SK-N-SH treated with all-trans-retinoic acid at 6 μM for 48 hours (cell line): Measurements from ENCODE around the gene PALD1.

Source experiments
- ARNTL ChIP-seq: fragments of 450-650 bp; formaldehyde crosslinking; IDR thresholded peaks from 2 replicates; pipeline ENCODE4 v1.5.0; 2020; ENCODE audit warnings: low read depth, mild to moderate bottlenecking, moderate library complexity, borderline replicate concordance
- BACH2 ChIP-seq: fragments of 250-450 bp; sonication (Bioruptor Pico); IDR thresholded peaks from 2 replicates; pipeline ENCODE4 v1.9.0; 2021; ENCODE audit warnings: mild to moderate bottlenecking, borderline replicate concordance
- ESRRG ChIP-seq: fragments of 250-450 bp; sonication (Bioruptor Pico); IDR thresholded peaks from 2 replicates; pipeline ENCODE4 v1.6.1; 2021; ENCODE audit warnings: mild to moderate bottlenecking
- ISL1 ChIP-seq: fragments of 250-450 bp; sonication (Bioruptor Pico); IDR thresholded peaks from 2 replicates; pipeline ENCODE4 v2.1.2; 2022; ENCODE audit warnings: mild to moderate bottlenecking, moderate library complexity
- PPARA ChIP-seq: fragments of 250-450 bp; sonication (Bioruptor Pico); IDR thresholded peaks from 2 replicates; pipeline ENCODE4 v1.5.0; 2020; ENCODE audit warnings: mild to moderate bottlenecking, borderline replicate concordance
- RARB ChIP-seq: fragments of 250-450 bp; sonication (Bioruptor Pico); IDR thresholded peaks from 2 replicates; pipeline ENCODE4 v1.8.0; 2021; ENCODE audit warnings: mild to moderate bottlenecking, moderate library complexity
- ZFP3 ChIP-seq: fragments of 250-450 bp; sonication (Bioruptor Pico); IDR thresholded peaks from 2 replicates; pipeline ENCODE4 v1.5.0; 2020; ENCODE audit warnings: mild to moderate bottlenecking, moderate library complexity
- ZNF70 ChIP-seq: fragments of 450-650 bp; formaldehyde crosslinking; IDR thresholded peaks from 2 replicates; pipeline ENCODE4 v1.5.0; 2020; ENCODE audit warnings: mild to moderate bottlenecking, moderate library complexity
- ZNF8 ChIP-seq: fragments of 450-650 bp; formaldehyde crosslinking; IDR thresholded peaks from 2 replicates; pipeline ENCODE4 v1.5.0; 2020; ENCODE audit warnings: mild to moderate bottlenecking, moderate library complexity
- TF ChIP-seq, protein P1 (sequence below): fragments of 250-450 bp; sonication (Bioruptor Pico); IDR thresholded peaks from 2 replicates; pipeline ENCODE4 v1.8.0; 2020; ENCODE audit warnings: mild to moderate bottlenecking, moderate library complexity, borderline replicate concordance
- TF ChIP-seq, protein P2 (sequence below): fragments of 250-450 bp; sonication (Bioruptor Pico); IDR thresholded peaks from 2 replicates; pipeline ENCODE4 v1.8.0; 2021; ENCODE audit warnings: low read depth, mild to moderate bottlenecking, moderate library complexity, borderline replicate concordance
- TF ChIP-seq, protein P3 (sequence below): fragments of 250-450 bp; sonication (Bioruptor Pico); IDR thresholded peaks from 2 replicates; pipeline ENCODE4 v1.5.0; 2020; ENCODE audit warnings: mild to moderate bottlenecking, moderate library complexity
- TF ChIP-seq, protein P4 (sequence below): fragments of 250-450 bp; sonication (Bioruptor Pico); IDR thresholded peaks from 2 replicates; pipeline ENCODE4 v1.5.1; 2021; ENCODE audit warnings: mild to moderate bottlenecking, moderate library complexity
- TF ChIP-seq, protein P5 (sequence below): fragments of 250-450 bp; sonication (Bioruptor Pico); IDR thresholded peaks from 2 replicates; pipeline ENCODE4 v1.5.1; 2020; ENCODE audit warnings: low read depth, mild to moderate bottlenecking, moderate library complexity

DNA sequence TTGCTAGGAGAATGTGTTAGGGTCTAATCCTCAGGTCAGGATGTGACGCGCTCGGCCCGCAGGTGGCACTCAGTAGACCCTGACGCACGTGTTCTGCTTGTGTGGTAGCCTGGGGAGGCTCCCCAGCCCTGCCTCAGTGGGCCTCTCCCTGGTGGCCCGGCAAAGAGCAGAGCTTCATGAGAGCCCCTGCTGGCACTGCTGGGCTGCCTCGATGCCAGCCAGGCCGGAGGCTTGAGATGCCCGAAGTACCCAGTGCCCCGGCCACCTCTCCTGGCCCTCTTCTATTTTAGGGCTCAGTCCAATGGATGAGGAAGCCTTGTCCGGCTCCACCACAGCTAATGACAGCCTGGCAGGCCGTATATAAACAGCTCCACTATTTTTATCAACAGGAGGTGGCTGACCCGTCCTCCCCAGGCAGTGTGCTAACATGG, 82.0 kb downstream of the PALD1 start:
- TF ChIP-seq ZNF8 (no peak), RARB (no peak), BACH2 (CRISPR knock-in tag) (no peak), ARNTL (CRISPR knock-in tag) (no peak), PPARA (CRISPR knock-in tag) (no peak), ISL1 (CRISPR knock-in tag) (no peak), ZFP3 (CRISPR knock-in tag) (no peak), ESRRG (CRISPR knock-in tag) (no peak), ZNF70 (no peak)
- TF ChIP-seq, protein P1, sequence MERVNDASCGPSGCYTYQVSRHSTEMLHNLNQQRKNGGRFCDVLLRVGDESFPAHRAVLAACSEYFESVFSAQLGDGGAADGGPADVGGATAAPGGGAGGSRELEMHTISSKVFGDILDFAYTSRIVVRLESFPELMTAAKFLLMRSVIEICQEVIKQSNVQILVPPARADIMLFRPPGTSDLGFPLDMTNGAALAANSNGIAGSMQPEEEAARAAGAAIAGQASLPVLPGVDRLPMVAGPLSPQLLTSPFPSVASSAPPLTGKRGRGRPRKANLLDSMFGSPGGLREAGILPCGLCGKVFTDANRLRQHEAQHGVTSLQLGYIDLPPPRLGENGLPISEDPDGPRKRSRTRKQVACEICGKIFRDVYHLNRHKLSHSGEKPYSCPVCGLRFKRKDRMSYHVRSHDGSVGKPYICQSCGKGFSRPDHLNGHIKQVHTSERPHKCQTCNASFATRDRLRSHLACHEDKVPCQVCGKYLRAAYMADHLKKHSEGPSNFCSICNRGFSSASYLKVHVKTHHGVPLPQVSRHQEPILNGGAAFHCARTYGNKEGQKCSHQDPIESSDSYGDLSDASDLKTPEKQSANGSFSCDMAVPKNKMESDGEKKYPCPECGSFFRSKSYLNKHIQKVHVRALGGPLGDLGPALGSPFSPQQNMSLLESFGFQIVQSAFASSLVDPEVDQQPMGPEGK (CRISPR knock-in tag): no peak
- TF ChIP-seq, protein P2, sequence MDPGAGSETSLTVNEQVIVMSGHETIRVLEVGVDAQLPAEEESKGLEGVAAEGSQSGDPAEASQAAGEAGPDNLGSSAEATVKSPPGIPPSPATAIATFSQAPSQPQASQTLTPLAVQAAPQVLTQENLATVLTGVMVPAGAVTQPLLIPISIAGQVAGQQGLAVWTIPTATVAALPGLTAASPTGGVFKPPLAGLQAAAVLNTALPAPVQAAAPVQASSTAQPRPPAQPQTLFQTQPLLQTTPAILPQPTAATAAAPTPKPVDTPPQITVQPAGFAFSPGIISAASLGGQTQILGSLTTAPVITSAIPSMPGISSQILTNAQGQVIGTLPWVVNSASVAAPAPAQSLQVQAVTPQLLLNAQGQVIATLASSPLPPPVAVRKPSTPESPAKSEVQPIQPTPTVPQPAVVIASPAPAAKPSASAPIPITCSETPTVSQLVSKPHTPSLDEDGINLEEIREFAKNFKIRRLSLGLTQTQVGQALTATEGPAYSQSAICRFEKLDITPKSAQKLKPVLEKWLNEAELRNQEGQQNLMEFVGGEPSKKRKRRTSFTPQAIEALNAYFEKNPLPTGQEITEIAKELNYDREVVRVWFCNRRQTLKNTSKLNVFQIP (CRISPR knock-in tag): no peak
- TF ChIP-seq, protein P3, sequence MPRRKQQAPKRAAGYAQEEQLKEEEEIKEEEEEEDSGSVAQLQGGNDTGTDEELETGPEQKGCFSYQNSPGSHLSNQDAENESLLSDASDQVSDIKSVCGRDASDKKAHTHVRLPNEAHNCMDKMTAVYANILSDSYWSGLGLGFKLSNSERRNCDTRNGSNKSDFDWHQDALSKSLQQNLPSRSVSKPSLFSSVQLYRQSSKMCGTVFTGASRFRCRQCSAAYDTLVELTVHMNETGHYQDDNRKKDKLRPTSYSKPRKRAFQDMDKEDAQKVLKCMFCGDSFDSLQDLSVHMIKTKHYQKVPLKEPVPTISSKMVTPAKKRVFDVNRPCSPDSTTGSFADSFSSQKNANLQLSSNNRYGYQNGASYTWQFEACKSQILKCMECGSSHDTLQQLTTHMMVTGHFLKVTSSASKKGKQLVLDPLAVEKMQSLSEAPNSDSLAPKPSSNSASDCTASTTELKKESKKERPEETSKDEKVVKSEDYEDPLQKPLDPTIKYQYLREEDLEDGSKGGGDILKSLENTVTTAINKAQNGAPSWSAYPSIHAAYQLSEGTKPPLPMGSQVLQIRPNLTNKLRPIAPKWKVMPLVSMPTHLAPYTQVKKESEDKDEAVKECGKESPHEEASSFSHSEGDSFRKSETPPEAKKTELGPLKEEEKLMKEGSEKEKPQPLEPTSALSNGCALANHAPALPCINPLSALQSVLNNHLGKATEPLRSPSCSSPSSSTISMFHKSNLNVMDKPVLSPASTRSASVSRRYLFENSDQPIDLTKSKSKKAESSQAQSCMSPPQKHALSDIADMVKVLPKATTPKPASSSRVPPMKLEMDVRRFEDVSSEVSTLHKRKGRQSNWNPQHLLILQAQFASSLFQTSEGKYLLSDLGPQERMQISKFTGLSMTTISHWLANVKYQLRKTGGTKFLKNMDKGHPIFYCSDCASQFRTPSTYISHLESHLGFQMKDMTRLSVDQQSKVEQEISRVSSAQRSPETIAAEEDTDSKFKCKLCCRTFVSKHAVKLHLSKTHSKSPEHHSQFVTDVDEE (CRISPR knock-in tag): no peak
- TF ChIP-seq, protein P4, sequence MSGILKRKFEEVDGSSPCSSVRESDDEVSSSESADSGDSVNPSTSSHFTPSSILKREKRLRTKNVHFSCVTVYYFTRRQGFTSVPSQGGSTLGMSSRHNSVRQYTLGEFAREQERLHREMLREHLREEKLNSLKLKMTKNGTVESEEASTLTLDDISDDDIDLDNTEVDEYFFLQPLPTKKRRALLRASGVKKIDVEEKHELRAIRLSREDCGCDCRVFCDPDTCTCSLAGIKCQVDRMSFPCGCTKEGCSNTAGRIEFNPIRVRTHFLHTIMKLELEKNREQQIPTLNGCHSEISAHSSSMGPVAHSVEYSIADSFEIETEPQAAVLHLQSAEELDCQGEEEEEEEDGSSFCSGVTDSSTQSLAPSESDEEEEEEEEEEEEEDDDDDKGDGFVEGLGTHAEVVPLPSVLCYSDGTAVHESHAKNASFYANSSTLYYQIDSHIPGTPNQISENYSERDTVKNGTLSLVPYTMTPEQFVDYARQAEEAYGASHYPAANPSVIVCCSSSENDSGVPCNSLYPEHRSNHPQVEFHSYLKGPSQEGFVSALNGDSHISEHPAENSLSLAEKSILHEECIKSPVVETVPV (CRISPR knock-in tag): no peak
- TF ChIP-seq, protein P5, sequence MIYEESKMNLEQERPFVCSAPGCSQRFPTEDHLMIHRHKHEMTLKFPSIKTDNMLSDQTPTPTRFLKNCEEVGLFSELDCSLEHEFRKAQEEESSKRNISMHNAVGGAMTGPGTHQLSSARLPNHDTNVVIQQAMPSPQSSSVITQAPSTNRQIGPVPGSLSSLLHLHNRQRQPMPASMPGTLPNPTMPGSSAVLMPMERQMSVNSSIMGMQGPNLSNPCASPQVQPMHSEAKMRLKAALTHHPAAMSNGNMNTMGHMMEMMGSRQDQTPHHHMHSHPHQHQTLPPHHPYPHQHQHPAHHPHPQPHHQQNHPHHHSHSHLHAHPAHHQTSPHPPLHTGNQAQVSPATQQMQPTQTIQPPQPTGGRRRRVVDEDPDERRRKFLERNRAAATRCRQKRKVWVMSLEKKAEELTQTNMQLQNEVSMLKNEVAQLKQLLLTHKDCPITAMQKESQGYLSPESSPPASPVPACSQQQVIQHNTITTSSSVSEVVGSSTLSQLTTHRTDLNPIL: no peak
